Peyer's patch (tissue), 4 donors: ENCODE data around the gene BTBD1. TPM values are rescaled to one million over a fixed set of nuclear protein-coding genes. Genes with fewer than 3 reads are reported as not detected.
"Not testable (repeated sequence)": the region's sequence is repeated elsewhere in the genome, so short reads cannot be mapped to it uniquely, and the experiment has no call there.

Source experiments
- DNase-seq, 3 donors: peaks; one replicate each; pipeline ENCODE4 v3.0.0-alpha.2; 2017 to 2019
- H3K27ac ChIP-seq, 4 donors: fragments of 200-600 bp; sonication (generic); one replicate each; pipeline ENCODE4 v1.5.1; 2016 to 2019
- H3K27me3 ChIP-seq, 2 donors: fragments of 200-600 bp; sonication (generic); one replicate each; pipeline ENCODE4 v1.5.1; 2019
- H3K36me3 ChIP-seq, 3 donors: fragments of 200-600 bp; sonication (generic); one replicate each; pipeline ENCODE4 v1.5.1; 2016 to 2019
- H3K4me1 ChIP-seq, 4 donors: fragments of 200-600 bp; sonication (generic); one replicate each; pipeline ENCODE4 v1.5.1; 2016 to 2019
- H3K4me3 ChIP-seq, 4 donors: fragments of 200-600 bp; sonication (generic); 1 replicate in 3 of 4; 2 replicates in 1 of 4; pipeline ENCODE4 v1.5.1; 2016 to 2019; ENCODE audit warnings: mild to moderate bottlenecking in 1 of 4
- H3K9me3 ChIP-seq, 4 donors: fragments of 200-600 bp; sonication (generic); one replicate each; pipeline ENCODE4 v1.5.1; 2016 to 2019; ENCODE audit warnings: mild to moderate bottlenecking in 1 of 4
- POLR2A ChIP-seq, 2 donors: fragments of 450-650 bp; IDR thresholded peaks; one replicate each; pipeline ENCODE4 v1.5.1; 2017; ENCODE audit warnings: antibody characterized with exemption in 2 of 2, mild to moderate bottlenecking in 2 of 2, moderate library complexity in 2 of 2
- total RNA-seq, 4 donors: library from RNA; depleted of rRNA; stranded (reverse); fragments of >200 nt; gene quantifications; one replicate each; pipeline ENCODE4 v1.1.0, GENCODE V29; 2016
- TF ChIP-seq, protein P1 (sequence below), 6 experiments: fragments of 450-650 bp in 4 of 6; fragments of 200-600 bp in 2 of 6; sonication (generic) in 1 of 6; IDR thresholded peaks; one replicate each; pipeline ENCODE4 v1.5.1; 2017 to 2019; ENCODE audit warnings: antibody characterized with exemption in 6 of 6, mild to moderate bottlenecking in 3 of 6, moderate library complexity in 1 of 6

Gene BTBD1
- total RNA-seq, 4 donors from 2014 or later: 58.7 to 74.6 (median 68.9) TPM

DNA sequence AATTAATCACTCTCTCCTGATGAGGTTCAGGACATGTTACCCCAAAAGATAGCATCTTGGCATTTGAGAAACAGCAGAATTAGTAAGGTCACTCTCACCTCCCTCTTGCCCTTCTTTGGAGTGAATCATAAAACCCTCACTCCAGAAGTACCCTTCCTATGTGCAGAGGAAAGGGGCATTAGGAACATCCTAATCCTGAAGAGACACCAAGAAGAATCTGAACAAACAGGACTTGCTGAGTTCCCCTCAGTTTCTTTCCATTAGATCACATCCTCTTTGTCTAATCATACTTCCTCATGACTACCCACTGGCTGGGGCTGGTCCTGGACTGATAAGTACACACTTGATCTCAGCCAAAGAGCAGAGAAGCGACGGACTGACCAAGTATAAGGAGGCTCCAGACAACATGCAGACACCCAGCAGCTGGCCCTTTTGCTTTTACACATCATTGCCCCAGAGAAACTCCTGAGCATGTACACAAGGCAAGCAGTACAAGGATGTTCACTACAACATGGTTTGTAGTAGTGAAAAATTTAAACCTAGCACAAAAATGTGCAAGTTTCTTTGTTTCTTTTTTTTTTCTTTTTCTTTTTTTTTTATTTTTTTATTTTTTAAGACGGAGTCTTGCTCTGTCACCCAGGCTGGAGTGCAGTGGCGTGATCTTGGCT is 25.4 kb upstream of the BTBD1 start:
- Histone ChIP-seq H3K4me1 (no peaks in the 10 kb centered on the region), H3K36me3 (no peaks in the 10 kb centered on the region), H3K27me3 (no peaks in the 10 kb centered on the region), H3K27ac (peak overlapping the region in 1 of 4 donors; percentile 35), H3K4me3 (no peak overlapping the region), H3K9me3 (no peaks in the 10 kb centered on the region)
- TF ChIP-seq POLR2A (IDR thresholded peaks at IDR 0.05): peak in 1 of 2 donors; percentile 17
- TF ChIP-seq, protein P1, sequence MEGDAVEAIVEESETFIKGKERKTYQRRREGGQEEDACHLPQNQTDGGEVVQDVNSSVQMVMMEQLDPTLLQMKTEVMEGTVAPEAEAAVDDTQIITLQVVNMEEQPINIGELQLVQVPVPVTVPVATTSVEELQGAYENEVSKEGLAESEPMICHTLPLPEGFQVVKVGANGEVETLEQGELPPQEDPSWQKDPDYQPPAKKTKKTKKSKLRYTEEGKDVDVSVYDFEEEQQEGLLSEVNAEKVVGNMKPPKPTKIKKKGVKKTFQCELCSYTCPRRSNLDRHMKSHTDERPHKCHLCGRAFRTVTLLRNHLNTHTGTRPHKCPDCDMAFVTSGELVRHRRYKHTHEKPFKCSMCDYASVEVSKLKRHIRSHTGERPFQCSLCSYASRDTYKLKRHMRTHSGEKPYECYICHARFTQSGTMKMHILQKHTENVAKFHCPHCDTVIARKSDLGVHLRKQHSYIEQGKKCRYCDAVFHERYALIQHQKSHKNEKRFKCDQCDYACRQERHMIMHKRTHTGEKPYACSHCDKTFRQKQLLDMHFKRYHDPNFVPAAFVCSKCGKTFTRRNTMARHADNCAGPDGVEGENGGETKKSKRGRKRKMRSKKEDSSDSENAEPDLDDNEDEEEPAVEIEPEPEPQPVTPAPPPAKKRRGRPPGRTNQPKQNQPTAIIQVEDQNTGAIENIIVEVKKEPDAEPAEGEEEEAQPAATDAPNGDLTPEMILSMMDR (IDR thresholded peaks at IDR 0.05): no peak
- DNase-seq: peak in 2 of 3 donors; percentile 34 to 70

GRCh38 chr15:83091965-83092308 is 24.9 kb upstream of the BTBD1 start:
- not testable (repeated sequence) for H3K4me1 ChIP-seq, H3K27me3 ChIP-seq, H3K9me3 ChIP-seq, DNase-seq, H3K36me3 ChIP-seq, H3K4me3 ChIP-seq
- peak overlapping the region in 1 of 4 donors; percentile 35 for H3K27ac ChIP-seq

- Histone ChIP-seq H3K27me3 (no peaks in the 10 kb centered on the region), H3K9me3 (no peaks in the 10 kb centered on the region), H3K27ac (no peak overlapping the region), H3K4me3 (no peak overlapping the region), H3K36me3 (no peaks in the 10 kb centered on the region), H3K4me1 (no peaks in the 10 kb centered on the region)
- no peak for DNase-seq
- no peak for TF ChIP-seq POLR2A (IDR thresholded peaks at IDR 0.05)
- TF ChIP-seq, protein P1 (IDR thresholded peaks at IDR 0.05): no peak
Observed at GRCh38 chr15:83090465-83090864, 23.4 kb upstream of the BTBD1 start.

DNA sequence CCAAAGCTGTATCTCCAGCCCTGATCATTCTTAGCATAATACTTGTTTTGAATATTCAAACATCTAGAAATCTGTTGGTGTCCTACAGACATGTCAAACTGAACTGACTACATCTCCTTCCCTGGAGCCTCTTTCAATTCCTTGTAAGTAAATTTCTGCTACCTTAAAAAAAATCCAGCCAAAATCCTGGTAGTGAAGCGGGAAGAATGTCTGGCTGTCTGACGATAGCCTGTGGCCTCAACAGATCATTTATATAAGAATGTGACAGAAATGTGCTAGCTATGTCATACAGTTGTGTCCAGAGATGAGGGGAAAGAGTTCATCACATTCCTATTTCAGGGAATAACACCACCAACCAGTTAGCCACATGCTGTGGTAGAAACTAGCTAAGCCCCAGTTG is 21.8 kb upstream of the BTBD1 start:
- no peak overlapping the region for H3K27ac ChIP-seq
- TF ChIP-seq, protein P1 (IDR thresholded peaks at IDR 0.05): no peak
- TF ChIP-seq POLR2A (IDR thresholded peaks at IDR 0.05): no peak
- no peak overlapping the region for H3K4me3 ChIP-seq

DNA sequence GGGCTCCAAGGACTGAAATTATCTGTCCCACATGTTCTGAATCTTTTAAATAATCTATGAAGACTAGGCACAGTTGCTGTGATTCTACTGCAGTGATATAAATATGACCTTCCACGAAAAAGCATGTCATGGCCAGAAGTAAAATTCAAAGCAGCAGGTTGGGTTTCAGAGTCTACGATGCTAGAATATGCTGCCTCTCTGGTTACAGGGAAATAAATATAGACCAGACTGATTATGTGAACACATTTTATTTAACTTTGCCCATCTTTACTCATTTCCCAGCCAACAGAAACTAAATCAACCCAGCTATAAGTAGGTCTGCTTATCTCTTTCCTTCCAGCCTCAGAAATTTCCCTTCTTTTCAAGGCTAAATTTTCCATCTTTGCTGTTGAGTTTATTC is 20.5 kb upstream of the BTBD1 start:
- Histone ChIP-seq H3K4me3 (no peak overlapping the region), H3K4me1 (no peaks in the 10 kb centered on the region), H3K27me3 (no peaks in the 10 kb centered on the region), H3K36me3 (no peaks in the 10 kb centered on the region), H3K9me3 (no peaks in the 10 kb centered on the region), H3K27ac (no peak overlapping the region)
- TF ChIP-seq, protein P1 (IDR thresholded peaks at IDR 0.05): no peak
- no peak for TF ChIP-seq POLR2A (IDR thresholded peaks at IDR 0.05)
- DNase-seq: no peak

More for the DNA sequence above, 21.8 kb upstream of the BTBD1 start:
- Histone ChIP-seq H3K36me3 (no peaks in the 10 kb centered on the region), H3K9me3 (no peaks in the 10 kb centered on the region), H3K4me1 (no peaks in the 10 kb centered on the region), H3K27me3 (no peaks in the 10 kb centered on the region)
- no peak for DNase-seq

DNA sequence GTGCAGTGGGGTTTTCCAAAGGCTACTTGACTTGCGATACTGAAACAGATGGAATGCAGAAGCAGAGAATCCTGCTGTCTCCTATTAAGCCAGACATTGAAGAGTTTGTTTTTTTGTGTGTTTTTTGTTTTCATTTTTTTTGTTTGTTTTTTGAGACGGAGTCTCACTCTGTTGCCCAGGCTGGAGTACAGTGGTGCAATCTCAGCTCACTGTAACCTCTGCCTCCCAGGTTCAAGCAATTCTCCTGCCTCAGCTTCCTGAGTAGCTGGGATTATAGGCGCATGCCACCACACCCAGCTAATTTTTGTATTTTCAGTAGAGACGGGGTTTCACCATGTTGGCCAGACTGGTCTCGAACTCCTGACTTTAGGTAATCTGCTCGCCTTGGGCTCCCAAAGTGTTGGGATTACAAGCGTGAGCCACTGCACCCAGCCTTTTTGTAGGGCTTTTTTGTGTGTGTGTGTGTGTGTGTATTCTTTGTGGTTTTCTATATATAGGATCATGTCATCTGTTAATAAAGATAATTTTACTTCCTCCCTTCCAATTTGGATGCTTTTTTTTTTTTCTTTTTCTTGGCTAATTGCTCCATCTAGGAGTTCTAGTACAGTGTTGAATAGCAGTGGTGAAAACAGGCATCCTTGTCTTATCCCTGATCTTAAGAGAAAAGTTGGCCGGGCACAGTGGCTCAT is 19.0 kb upstream of the BTBD1 start:
- not testable (repeated sequence) for H3K27ac ChIP-seq, H3K4me3 ChIP-seq, DNase-seq, H3K9me3 ChIP-seq, H3K4me1 ChIP-seq, H3K27me3 ChIP-seq, H3K36me3 ChIP-seq

DNA sequence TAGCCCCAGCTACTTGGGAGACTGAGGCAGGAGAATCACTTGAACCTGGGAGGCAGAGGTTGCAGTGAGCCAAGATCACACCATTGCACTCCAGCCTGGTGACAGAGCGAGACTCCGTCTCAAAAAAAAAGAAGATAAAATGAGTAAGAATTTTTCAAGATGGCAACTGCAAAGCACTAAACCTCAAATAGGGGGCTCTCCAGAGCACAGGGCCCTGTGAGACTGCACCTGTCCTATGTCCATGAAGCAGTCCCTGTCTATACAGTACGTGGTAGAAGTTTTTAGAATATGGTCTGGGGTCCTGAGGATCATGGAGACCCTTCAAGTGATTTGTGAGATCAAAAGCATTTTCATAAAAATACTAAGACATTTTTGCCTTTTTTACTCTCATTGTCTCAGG is 18.4 kb upstream of the BTBD1 start:
- H3K4me1 ChIP-seq, H3K27me3 ChIP-seq, DNase-seq, H3K27ac ChIP-seq, H3K36me3 ChIP-seq, H3K9me3 ChIP-seq, H3K4me3 ChIP-seq: not testable (repeated sequence)
